Cerebellar nuclear complex (tissue), 1 donor: ENCODE measurements around the gene KIF5A.
A peak's percentile ranks its signal among the peaks of the same experiment; 100 is the strongest.
"Not testable (repeated sequence)": the region's sequence is repeated elsewhere in the genome, so short reads cannot be mapped to it uniquely, and the experiment has no call there.

Experiments
- DNase-seq, 2 experiments: peaks; one replicate each; lab custom pipeline; 2025; lab: John Stamatoyannopoulos, UW

The KIF5A gene

DNA sequence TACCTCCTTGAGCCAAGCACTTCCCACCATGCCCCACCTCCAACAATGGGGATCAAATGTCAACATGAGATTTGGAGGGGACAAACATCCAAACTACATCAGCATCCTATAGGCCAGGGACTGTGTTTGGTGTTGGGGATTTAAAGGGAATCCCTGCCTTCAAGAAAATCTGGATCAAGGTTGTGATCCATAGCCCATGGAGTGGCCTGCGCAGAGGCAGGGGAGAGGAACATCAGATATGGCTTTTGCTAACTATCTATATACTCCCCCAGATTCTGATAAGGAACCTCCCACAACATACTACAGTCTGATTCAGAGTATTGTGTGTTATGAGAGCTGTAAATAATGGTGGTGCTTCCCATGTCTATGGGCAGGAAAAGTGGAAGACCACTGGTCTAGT is 5.1 kb downstream of the KIF5A start:
- DNase-seq: no peak

DNA sequence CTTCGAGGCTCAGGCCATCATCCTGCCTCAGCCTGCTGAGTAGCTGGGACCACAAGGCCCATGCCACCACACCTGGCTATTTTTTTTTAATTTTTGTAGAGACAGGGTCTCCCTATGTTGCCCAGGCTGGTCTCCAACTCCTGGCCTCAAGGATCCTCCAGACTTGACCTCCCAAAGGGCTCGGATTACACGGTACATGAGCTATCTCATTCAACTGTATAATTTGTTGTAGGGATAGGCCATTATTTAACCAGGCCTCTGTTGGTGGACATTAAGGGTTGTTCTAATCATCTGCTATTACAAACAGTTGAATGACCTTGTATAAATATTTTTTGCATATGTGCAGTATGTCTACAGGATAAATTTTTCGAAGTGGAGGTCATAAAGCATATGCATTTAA is 9.0 kb downstream of the KIF5A start:
- no peak for DNase-seq

DNA sequence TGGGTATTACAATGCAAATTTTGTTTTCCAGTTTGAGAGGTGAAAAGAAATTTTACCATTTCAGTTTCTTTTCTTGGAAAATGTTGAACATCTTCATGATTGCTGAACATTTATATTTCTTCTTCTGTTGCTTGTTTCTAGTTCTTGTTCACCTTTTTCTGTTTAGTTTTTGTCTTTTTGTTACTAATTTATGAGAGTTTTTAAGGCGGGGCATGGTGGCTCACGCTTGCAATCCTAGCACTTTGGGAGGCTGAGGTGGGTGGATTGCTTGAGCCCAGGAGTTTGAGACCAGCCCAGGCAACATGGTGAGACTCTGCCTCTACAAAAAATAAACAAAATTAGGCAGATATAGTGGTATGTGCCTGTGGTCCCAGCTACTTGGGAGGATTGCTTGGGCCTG is 10.7 kb downstream of the KIF5A start:
- DNase-seq: no peak

DNA sequence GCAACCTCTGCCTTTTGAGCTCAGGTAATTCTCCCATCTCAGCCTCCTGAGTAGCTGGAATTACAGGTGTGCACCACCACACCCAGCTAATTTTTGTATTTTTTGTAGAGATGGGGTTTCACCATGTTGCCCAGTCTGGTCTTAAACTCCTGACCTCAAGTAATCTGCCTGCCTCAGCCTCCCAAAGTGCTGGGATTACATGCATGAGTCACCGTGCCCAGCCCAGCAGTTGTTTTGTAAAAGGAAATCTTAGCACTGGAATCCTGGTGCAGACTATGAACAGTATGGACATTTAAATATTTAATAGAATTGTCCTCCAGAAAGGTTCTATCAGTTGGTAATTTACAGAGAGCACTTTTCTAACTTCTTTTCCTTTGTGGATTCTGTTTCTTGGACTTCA is 11.3 kb downstream of the KIF5A start:
- not testable (repeated sequence) for DNase-seq

DNA sequence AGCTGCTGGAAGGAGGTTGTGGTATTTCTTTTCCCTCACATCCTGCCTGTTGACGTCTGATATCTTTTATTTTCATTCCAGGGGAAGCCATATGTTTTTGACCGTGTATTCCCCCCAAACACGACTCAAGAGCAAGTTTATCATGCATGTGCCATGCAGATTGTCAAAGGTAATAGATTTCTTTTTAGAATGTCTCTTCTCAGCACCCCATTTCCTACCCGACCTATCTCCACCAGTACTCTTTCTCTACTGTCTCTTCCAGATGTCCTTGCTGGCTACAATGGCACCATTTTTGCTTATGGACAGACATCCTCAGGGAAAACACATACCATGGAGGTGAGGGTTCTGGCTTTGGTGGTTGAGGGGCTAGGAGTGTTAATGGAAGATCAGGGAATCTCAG is 13.5 kb downstream of the KIF5A start:
- no peak for DNase-seq

DNA sequence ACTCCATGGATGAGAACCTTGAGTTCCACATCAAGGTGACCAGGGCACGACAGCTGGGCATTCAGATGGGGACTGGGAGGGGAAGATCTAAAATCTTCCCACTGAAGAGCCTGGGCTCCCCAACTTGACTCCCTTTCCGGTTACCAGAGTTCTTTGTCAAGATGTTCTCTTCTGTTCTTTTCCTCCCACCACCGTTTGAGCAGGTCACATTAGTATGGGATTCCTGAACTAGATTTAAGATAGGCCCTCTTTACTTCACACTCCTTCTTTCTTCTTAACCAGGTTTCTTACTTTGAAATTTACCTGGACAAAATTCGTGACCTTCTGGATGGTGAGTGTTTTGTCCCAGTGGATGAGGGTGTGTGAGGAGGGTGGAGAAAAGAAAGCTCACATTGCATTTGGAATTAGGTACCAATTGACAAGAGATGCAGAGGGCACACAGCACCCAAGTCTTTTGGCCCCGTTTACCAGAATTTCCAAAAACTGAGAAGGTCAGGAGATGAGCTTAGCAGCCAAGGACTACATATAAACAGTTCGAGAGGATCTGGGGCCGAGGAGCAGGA is 14.4 kb downstream of the KIF5A start:
- DNase-seq: no peak

DNA sequence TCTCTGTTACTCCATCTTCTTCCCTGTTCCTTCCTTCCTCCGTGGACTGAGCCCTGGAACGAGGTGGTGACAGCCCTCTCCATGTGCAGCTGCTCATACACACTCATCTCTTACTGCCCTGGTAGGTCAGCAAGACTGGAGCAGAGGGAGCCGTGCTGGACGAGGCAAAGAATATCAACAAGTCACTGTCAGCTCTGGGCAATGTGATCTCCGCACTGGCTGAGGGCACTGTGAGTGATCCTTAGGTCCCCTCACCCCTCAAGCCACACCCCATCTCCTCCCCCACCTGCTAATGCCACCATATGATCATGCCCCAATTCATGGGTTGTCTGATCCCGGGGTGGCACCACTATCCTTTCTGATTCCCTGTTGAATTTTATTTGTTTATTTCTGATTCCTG is 19.0 kb downstream of the KIF5A start:
- no peak for DNase-seq

DNA sequence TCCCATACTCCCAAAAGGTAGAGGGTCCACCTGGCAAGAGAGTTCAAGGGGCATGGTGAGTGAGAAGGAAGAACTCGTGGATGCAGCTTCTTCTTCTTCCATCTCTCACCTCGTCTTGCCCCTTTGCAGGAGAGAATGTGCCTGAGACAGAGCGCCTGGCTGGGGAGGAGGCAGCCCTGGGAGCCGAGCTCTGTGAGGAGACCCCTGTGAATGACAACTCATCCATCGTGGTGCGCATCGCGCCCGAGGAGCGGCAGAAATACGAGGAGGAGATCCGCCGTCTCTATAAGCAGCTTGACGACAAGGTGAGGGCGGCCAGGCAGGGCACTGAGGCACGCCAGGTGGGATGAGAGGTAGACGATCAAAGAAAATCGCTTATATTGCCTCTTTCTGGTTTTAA is 20.0 kb downstream of the KIF5A start:
- DNase-seq: no peak

DNA sequence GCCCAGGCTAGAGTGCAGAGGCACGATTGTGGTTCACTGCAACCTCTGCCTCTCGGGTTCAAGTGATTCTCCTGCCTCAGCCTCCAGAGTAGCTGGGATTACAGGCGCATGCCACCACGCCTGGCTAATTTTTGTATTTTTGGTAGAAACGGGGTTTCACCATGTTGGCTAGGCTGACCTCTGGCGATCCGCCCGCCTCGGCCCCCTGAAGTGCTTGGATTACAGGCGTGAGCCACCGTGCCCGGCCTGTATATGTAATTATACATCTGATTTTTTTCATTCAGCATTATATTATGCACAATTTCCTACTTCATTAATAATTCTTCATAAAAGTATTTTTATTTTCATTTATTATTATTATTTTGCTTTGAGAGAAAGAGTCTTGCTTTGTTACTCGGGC is 20.6 kb downstream of the KIF5A start:
- not testable (repeated sequence) for DNase-seq

DNA sequence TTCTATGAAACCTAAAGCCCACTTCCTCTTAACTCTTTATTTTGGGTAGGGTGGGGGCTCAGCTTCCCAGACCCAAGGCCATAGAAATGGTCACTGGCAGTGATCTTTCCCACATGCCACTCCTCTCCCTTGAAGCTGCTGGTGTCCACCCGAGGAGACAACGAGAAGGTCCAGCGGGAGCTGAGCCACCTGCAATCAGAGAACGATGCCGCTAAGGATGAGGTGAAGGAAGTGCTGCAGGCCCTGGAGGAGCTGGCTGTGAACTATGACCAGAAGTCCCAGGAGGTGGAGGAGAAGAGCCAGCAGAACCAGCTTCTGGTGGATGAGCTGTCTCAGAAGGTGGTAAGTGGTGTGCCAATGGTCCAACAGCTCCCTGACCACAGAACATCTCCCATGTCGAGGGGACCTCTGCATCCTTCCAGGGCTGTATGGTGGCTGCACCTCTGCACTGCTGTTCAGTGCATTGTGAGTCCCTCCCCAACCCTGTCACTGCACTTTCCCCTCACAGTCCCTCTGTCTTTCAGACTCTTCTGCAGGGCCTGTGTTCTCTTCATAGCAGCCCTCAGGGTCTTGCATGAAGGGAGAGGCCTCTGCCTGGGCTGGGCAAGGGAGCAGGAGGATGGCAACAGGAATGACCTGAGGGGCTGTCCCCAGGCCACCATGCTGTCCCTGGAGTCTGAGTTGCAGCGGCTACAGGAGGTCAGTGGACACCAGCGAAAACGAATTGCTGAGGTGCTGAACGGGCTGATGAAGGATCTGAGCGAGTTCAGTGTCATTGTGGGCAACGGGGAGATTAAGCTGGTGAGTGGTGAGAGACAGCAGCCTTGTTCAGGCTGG is 22.3 kb downstream of the KIF5A start:
- no peak for DNase-seq

DNA sequence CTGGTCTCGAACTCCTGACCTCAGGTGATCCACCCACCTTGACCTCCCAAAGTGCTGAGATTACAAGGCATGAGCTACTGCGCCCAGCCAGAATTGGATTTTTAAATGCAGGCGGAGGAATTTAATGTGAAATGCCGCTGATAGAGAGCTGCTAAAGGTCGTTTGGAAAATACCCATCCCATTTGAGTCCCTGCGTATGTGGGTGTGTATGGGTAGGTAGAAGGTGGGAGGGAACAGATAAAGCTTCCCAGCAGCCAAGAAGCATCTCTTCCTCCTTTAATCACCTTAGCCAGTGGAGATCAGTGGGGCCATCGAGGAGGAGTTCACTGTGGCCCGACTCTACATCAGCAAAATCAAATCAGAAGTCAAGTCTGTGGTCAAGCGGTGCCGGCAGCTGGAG is 25.0 kb downstream of the KIF5A start:
- DNase-seq: no peak

DNA sequence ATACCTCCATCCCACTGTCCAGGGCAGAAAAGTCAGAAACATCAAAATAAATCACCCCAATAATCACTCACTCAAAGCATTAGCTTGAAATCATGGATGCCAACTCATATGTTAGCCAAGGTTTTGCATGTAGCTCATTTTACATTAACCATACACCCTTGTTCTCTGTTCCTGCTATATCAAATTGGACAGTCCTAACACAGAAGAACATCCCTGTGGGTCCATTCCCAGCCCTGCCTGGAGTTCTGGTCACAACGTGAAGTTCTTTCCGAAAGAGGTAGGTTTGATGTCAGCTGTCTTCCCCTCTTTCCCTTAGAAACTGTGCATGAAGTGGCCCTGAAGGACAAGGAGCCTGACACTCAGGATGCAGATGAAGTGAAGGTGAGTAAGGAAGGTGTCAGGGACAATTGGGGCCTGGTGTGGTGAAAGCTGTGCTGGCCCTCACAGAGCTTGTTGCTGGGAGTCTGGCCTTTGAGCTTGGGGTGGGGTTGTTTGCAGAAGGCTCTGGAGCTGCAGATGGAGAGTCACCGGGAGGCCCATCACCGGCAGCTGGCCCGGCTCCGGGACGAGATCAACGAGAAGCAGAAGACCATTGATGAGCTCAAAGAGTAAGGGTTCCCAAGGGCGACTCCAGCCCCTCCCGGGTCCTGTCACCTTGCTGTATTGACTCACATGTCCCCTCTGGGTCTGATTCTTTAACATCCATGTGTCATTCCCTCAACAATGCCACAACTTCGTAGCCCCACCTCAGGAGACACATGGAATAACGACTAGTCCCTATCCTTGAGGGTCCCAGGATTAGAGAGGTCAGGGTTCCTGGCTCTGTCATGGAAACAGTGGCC is 26.1 kb downstream of the KIF5A start:
- DNase-seq: no peak

DNA sequence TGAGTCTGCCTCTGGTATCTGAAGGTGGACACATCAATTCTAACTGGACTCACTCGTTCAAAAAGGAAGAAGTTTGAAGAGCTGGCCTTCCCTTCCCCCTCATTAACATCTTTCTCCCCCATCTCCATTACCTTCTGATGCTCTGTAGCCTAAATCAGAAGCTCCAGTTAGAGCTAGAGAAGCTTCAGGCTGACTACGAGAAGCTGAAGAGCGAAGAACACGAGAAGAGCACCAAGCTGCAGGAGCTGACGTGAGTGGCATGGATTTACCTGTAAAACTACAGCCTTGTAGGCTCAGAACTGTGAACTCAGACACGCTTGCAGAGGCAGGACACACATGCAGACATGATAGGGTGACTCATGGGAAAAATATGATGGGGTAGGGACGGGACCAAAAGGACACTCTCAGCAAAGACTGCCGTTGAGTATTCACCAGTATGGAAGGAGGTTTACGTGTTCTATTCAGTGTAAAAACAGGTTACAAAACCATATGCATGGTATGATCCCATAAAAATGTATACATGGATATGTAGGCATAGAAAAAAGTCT is 26.8 kb downstream of the KIF5A start:
- DNase-seq: no peak

DNA sequence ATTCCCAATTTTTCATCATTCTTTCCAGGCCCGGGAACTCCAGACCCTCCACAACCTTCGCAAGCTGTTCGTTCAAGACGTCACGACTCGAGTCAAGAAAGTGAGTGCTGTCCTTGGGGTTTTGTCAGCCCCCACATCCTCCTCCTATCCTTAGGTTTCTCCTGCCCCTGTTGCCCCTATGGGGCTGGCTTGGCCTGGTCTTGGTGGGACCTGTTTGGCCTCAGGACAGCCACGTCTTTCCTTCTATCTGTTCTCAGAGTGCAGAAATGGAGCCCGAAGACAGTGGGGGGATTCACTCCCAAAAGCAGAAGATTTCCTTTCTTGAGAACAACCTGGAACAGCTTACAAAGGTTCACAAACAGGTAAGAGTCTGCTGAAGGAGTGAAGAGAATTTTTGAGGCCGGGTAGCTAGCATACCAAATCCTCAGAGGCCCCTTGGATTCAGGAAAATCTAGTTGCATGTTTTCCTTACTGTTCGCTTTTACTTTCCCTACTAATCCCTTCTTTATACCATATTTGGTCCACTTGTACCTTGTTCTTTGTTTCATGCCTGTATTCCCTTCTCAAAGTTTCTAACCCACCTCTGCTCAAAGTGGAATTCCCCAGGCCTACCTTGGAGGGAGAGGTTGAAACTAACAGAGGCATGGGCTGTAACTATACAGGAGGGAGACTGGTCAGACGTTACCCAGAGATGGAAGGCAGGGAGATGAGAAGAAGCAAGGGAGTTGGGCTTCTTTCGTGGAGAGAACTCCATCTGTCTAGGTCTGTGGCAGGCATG is 28.3 kb downstream of the KIF5A start:
- DNase-seq: no peak

DNA sequence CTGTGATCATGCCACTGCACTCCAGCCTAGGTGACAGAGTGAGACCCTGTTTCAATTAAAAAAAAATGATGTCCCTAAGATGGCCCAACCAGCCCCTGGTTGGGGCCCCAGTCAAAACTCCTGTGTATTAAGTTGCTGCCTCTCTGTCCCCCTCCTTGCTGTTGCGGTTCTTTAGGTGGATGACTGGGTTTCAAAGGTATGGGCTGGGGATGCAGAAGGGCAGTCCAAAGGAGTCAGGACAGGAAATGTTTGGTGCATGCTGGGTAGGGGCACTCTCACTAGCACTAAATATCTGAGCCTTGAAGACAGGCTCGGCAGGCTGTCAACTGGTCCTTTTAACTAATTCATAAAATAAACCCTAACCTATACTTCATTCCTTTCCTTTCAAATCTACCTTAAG is 29.2 kb downstream of the KIF5A start:
- no peak for DNase-seq

DNA sequence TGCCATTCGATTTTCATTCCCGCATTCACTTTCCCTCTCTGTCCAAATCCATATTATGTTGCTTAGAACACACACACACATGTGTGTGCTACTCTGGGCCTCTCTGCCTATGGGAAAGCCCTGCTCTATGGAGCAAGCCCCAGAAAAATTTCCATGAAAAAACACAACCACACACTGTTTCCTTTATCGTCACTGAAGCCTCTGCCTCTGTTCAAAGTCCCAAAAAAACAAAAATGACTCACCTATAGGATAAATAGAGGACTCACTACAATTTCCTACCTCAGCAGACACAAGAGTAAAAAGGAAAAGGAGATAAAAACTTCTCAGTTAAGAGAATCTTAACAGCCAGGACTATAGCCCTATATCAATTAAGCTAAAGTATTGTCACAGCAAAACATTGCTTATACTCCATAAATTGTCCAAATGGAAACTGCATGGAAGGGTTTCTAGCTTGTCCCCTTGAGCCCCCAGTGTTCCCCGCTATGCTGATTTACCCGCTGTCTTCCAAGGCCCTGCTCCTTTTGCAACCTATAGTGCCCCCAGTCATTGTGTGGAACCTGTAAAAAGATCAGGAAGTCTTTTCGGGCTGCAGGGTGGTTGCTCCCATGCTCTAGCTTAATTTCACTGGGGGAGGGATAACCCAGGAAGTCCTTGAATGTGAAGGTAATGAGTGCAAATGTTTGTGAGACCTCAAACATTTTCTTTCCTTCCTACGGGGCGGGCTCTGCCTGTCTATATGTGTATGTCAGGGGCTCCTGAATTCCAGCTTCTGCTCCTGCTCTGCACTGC is 30.0 kb downstream of the KIF5A start:
- DNase-seq: no peak

DNA sequence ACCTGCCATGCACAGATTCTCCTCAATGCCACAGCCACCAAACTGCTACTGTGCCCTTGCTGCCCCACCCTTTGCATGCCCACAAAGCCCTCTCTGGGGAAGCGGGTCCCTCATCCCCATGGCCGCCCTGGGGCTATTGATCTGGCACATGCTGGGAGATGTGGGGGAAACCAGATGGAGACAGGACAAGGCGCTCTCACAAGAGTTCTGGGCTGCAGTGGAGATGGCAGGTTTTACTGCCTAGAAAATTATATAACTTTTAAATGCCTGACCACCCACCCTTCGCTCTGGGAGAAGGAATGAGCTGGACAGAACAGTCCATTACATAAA is 30.6 kb downstream of the KIF5A start:
- DNase-seq: no peak

DNA sequence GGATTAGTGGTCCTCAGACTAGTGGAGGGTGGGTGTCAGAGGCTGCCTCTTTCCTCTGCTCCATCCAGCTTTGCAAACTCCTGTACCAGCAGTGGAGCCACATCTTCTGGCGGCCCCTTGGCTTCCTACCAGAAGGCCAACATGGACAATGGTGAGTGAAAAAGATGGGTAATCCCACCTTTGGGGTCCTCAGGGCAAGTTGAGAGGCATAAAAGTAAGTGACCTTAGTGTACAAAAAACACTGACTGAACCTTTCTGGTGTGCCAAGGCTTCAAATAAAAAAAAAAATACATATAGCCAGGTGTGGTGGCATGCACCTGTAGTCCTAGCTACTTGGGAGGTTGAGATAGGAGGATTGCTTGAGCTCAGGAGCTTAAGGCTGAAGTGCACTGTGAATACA is 32.0 kb downstream of the KIF5A start:
- DNase-seq: no peak

DNA sequence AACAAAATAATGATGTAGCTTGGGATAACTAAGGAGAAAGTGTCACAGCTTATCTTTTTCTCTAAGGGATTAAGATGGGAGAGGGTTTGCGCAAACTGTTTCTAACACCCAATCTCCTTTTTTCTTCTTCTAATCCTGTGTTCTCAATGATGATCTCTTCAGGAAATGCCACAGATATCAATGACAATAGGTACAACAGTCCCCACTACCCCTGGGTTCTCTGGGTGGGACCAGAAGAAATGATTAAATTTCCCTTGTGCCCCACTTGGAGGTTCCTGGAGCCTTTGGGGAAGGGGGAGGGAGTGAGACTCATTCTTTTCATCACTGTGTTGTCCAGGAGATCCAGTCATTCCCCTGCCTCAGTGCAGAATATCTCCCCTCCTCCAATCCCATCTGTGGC is 32.6 kb downstream of the KIF5A start:
- no peak for DNase-seq

DNA sequence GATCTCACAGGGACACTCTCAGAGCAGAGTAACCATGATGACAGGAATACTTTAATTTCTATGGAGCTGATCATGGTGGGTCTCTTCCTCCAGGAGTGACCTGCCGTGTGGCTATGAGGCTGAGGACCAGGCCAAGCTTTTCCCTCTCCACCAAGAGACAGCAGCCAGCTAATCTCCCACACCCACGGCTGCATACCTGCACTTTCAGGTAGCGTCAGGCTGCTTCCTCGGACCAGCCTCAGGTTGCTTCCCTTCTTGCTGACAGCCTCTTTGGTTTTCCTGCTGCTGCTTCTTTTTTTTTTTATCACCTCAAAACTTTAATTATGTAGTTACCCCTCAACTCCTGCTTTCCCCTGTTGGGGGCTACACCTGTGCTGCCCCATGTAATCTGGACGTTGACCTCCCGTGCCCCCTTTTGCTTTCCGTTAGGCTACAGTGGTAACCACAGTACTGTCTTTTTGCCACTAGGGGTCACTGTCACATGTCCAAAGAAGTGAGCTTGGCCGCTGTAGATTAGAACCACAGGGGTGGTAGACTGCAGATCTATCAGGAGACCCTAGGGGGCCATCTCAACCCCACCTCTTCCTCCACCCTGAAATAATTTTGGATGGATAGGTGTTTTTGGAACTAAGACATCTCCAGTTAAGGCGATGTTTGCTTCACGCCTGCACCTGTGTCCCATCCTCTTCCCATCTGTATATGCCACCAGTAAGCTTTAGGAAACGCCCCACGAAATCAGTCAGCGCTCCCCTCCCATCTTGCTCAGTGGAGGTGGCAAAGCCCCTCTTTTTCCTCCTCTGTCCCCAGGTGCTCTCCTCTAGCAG is 33.4 kb downstream of the KIF5A start:
- DNase-seq: peak in 1 of 2 experiments; percentile 42
